Mucosa of gallbladder (tissue), 1 donor: ENCODE measurements around the gene ADNP2. TPM values are rescaled to one million over a fixed set of nuclear protein-coding genes. Genes with fewer than 3 reads are reported as not detected.

Experiments used
- DNase-seq: peaks from one replicate; pipeline ENCODE4 v3.0.0-alpha.2; 2020; ENCODE audit warnings: low spot score
- total RNA-seq: library from RNA; stranded (reverse); gene quantifications from one replicate; pipeline ENCODE4 v1.2.1, GENCODE V29; 2021
- donor health status: DM: no; HTN: no; CAD: no.

Gene ADNP2
- total RNA-seq, 1 donor from 2014 or later: 16.2 TPM

GRCh38 chr18:80107426-80107825, 1.6 kb upstream of the ADNP2 start:
- no peak for DNase-seq

GRCh38 chr18:80108121-80108536, 933 bp upstream of the ADNP2 start:
- no peak for DNase-seq

GRCh38 chr18:80109676-80110078, 615 bp downstream of the ADNP2 start:
- no peak for DNase-seq

- no peak for DNase-seq
These were observed 3.7 kb downstream of the ADNP2 start for GRCh38 chr18:80112624-80113248.

GRCh38 chr18:80115035-80115434, 6.0 kb downstream of the ADNP2 start:
- no peak for DNase-seq

- no peak for DNase-seq
These were observed 10.0 kb downstream of the ADNP2 start for GRCh38 chr18:80119111-80119510.

- DNase-seq: no peak
These were observed 11.9 kb downstream of the ADNP2 start for GRCh38 chr18:80120932-80121331.

GRCh38 chr18:80124131-80124530, 15.1 kb downstream of the ADNP2 start:
- no peak for DNase-seq

GRCh38 chr18:80126797-80127196, 17.7 kb downstream of the ADNP2 start:
- DNase-seq: no peak

- DNase-seq: no peak
These were observed 18.6 kb downstream of the ADNP2 start for GRCh38 chr18:80127635-80128034.

- no peak for DNase-seq
These were observed 20.8 kb downstream of the ADNP2 start for GRCh38 chr18:80129672-80130367.

- DNase-seq: no peak
These were observed 21.5 kb downstream of the ADNP2 start for GRCh38 chr18:80130555-80130954.

- DNase-seq: no peak
These were observed 23.2 kb downstream of the ADNP2 start for GRCh38 chr18:80132180-80132812.

- no peak for DNase-seq
These were observed 24.1 kb downstream of the ADNP2 start for GRCh38 chr18:80133124-80133523.

GRCh38 chr18:80135136-80135535, 26.1 kb downstream of the ADNP2 start:
- no peak for DNase-seq

GRCh38 chr18:80136679-80137078, 27.6 kb downstream of the ADNP2 start:
- DNase-seq: no peak

- no peak for DNase-seq
These were observed 28.1 kb downstream of the ADNP2 start for GRCh38 chr18:80137137-80137536.

- DNase-seq: no peak
These were observed 28.9 kb downstream of the ADNP2 start for GRCh38 chr18:80137976-80138375.

GRCh38 chr18:80140455-80140985, 31.5 kb downstream of the ADNP2 start:
- no peak for DNase-seq

- DNase-seq: no peak
These were observed 34.8 kb downstream of the ADNP2 start for GRCh38 chr18:80143881-80144280.

- DNase-seq: no peak
These were observed 36.2 kb downstream of the ADNP2 start for GRCh38 chr18:80145196-80145804.

GRCh38 chr18:80147037-80147417, 38.0 kb downstream of the ADNP2 start:
- no peak for DNase-seq
